ENCODE measurements around the gene CBL. TPM values are rescaled to one million over a fixed set of nuclear protein-coding genes. Genes with fewer than 3 reads are reported as not detected.
"Not testable (repeated sequence)": the region's sequence is repeated elsewhere in the genome, so short reads cannot be mapped to it uniquely, and the experiment has no call there.

CBL gene
- total RNA-seq, 1 experiment from 2014 or later, result 9.1 TPM

DNA sequence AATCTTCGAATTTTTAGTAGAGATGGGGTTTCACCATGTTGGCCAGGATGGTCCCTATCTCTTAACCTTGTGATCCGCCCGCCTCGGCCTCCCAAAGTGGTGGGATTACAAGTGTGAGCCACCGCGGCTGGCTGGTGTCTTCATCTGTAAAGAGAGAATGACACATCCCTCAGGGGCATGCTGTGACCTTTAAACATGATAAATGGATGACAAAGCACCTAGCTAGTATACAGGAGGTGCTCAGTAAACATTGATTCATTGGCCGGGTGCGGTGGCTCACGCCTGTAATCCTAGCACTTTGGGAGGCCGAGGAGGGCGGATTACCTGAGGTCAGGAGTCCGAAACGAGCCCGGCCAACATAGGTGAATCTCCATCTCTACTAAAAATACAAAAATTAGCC is 14.9 kb upstream of the CBL start:
- not testable (repeated sequence) for H3K4me1 ChIP-seq (replicated peaks); H3K27ac ChIP-seq; DNase-seq (ENCODE audit: low read depth in 1 of 2, low spot score in 2 of 2); H3K27me3 ChIP-seq (replicated peaks); H3K36me3 ChIP-seq; H3K9me3 ChIP-seq (replicated peaks); H3K4me3 ChIP-seq

DNA sequence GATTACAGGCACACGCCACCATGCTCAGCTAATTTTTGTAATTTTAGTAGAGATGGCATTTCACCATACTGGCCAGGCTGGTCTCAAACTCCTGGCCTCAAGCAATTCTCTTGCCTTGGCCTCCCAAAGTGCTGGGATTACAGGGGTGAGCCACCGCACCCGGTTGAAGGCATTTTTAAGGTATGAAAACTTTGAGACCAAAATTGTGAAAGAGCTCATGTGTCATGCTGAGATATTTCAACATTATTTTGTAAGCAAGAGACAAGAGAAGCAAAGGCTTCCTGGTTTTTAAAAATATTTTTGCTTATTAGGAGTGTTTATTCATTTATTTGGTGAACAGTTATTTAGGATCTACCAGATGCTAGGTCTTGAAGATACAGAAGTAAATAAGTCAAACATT is 14.0 kb upstream of the CBL start:
- no peak for DNase-seq (ENCODE audit: low read depth in 1 of 2, low spot score in 2 of 2)
- no peaks in the 10 kb centered on the region for H3K9me3 ChIP-seq (replicated peaks)
- H3K4me1 ChIP-seq (replicated peaks), result no peaks in the 10 kb centered on the region
- H3K27ac ChIP-seq, result no peak overlapping the region
- no peak overlapping the region for H3K4me3 ChIP-seq
- no peaks in the 10 kb centered on the region for H3K27me3 ChIP-seq (replicated peaks)
- no peaks in the 10 kb centered on the region for H3K36me3 ChIP-seq

DNA sequence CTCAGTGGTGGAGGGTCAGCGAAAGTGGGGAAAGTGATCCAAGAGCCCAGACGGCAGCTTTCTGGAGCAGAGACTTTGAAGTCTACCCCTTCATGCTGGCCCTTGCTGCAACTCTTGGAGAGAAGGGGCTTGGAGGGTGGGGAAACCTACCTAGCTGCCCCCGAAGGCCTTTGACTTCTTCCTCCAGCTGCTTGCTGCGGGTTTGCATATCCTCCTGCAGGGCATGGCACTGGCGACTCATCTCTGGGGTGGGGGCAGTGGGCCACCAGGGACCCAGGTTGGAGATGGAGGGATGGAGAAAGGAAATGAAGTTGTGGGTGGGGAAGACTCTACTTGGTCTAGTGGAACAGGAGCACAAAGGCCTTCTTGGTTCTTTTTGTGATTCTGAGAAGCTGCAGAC is 13.1 kb upstream of the CBL start:
- H3K27ac ChIP-seq, result no peak overlapping the region
- no peak overlapping the region for H3K4me3 ChIP-seq
- DNase-seq (ENCODE audit: low read depth in 1 of 2, low spot score in 2 of 2), result no peak
- no peaks in the 10 kb centered on the region for H3K36me3 ChIP-seq
- no peaks in the 10 kb centered on the region for H3K27me3 ChIP-seq (replicated peaks)
- H3K9me3 ChIP-seq (replicated peaks), result no peaks in the 10 kb centered on the region
- H3K4me1 ChIP-seq (replicated peaks), result no peaks in the 10 kb centered on the region

DNA sequence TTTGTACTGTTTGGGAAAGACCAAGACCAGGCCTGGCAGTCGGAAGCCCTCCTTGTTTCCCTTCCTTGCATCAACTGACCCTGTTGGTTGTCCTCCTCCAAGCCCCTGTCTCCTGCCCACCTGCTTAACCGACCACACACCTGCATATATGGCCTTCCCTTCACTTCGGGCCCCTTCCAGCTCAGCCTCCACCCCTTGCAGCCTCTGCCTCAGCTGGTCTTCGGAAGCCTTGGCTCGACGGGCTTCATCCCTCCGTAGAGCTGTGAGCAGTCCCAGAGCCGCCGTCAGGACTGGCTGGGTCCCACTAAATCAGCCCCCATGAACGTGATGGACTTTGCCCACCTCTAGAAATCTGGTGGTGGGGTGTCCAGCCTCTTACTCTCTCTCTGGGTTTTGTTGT is 12.5 kb upstream of the CBL start:
- Histone ChIP-seq H3K4me1 (replicated peaks) (no peaks in the 10 kb centered on the region), H3K9me3 (replicated peaks) (no peaks in the 10 kb centered on the region), H3K27me3 (replicated peaks) (no peaks in the 10 kb centered on the region), H3K4me3 (no peak overlapping the region), H3K36me3 (no peaks in the 10 kb centered on the region), H3K27ac (no peak overlapping the region)
- DNase-seq (ENCODE audit: low read depth in 1 of 2, low spot score in 2 of 2), result no peak

DNA sequence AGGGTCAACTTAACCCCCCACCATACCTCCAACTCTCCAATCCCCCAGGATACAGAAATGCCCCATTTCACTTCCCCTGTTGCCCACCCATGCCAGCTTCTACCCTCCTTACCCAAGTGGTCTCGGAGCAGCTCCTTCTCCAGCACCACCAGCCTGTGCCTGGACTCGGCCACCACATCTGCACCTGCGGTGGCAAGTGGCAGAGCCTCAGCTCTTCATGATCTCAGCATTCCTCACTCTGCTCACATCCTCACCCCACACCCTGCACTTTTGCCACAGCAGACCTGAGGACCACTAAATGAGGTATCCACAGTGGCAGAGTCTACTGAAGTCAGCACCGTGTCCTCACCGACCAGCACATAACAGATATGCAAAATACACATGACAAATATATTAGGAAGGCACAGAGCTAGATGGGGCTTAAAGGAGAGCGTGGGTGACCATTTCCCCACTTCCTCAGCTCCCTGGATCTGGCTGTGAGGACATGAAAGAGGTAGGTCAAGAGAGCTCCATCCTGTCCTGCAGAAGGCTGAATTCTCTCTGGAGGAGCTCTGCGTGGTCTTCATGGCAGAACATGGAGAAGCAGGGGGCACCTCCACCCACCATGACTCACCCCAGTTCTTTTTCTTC is 11.2 kb upstream of the CBL start:
- no peaks in the 10 kb centered on the region for H3K27me3 ChIP-seq (replicated peaks)
- no peak overlapping the region for H3K27ac ChIP-seq
- DNase-seq (ENCODE audit: low read depth in 1 of 2, low spot score in 2 of 2), result no peak

DNA sequence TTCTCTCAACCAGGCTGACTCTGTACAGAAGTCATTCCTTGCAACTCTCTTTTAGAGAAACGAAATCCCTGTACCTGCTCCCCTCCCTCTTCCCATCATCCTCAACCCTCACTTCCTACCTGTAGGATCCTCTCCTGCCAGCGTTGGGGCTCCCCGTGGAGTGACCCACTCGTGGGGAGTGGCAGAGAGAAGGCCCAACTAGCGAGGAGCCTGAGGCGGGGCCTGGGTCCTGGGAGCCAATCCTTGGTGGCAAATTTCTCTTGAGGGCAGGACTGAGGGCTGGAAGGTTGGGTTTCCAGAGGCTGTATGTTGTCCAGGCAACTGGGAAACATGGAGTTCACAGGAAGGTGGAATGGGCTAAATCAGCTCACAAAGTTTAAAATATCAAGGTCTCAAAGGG is 10.5 kb upstream of the CBL start:
- H3K27ac ChIP-seq, result no peak overlapping the region
- H3K36me3 ChIP-seq, result no peaks in the 10 kb centered on the region
- H3K27me3 ChIP-seq (replicated peaks), result no peaks in the 10 kb centered on the region
- no peak overlapping the region for H3K4me3 ChIP-seq
- H3K4me1 ChIP-seq (replicated peaks), result no peaks in the 10 kb centered on the region
- no peaks in the 10 kb centered on the region for H3K9me3 ChIP-seq (replicated peaks)
- DNase-seq (ENCODE audit: low read depth in 1 of 2, low spot score in 2 of 2), result peak in 1 of 2 experiments; percentile 11

More for the DNA sequence above, 11.2 kb upstream of the CBL start:
- H3K4me1 ChIP-seq (replicated peaks), result no peaks in the 10 kb centered on the region
- H3K36me3 ChIP-seq, result no peaks in the 10 kb centered on the region
- H3K9me3 ChIP-seq (replicated peaks), result no peaks in the 10 kb centered on the region
- no peak overlapping the region for H3K4me3 ChIP-seq

DNA sequence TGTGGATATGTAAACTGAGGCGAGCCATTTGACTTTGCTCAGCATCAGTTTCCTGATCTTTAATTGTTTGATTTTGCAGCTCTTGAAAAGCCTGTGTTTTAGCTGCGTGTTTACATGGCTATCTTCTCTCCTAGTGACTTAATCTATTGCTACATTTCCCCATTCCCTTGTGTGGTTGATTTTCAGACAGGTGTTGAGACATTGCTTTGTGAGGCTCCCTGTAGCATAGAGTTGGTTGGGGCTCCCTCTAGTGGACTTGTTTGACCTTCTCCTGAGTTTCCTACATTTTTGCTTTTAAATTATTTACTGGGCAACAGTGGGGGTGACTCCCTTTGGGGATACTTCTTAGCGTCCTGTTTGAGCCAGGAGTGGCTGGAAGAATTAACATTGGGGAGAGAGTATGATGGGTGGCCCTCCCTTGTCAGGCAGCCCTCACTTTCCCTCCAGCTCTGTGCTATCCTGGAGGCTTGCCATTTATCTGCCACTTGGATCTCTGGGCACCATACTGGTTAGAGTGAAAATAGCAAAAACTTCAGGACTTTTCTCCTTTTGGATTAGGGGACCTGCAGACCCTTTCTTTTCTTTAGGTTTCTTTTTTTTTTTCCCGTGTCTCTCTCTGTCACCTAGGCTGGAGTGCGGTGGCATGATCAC is 9.2 kb upstream of the CBL start:
- no peaks in the 10 kb centered on the region for H3K4me1 ChIP-seq (replicated peaks)
- peak in 1 of 2 experiments; percentile 41 for DNase-seq (ENCODE audit: low read depth in 1 of 2, low spot score in 2 of 2)
- no peaks in the 10 kb centered on the region for H3K27me3 ChIP-seq (replicated peaks)
- no peak overlapping the region for H3K4me3 ChIP-seq
- no peak overlapping the region for H3K27ac ChIP-seq
- no peaks in the 10 kb centered on the region for H3K36me3 ChIP-seq
- no peaks in the 10 kb centered on the region for H3K9me3 ChIP-seq (replicated peaks)

DNA sequence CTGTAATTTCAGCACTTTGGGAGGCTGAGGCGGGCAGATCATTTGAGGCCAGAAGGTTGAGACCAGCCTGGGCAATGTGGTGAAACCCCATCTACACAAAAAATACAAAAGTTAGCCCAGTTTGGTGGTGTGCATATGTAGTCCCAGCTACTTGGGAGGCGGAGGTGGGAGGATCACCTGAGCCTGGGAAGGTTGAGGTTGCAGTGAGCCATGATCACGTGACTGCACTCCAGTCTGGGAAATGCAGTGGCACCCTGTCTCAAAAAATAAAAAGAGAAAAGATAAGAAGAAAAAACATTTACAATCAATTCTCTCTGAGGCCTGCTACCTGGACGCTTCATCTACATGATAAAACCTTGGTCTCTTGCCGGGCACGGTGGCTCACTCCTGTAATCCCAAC is 7.2 kb upstream of the CBL start:
- no peaks in the 10 kb centered on the region for H3K27me3 ChIP-seq (replicated peaks)
- no peaks in the 10 kb centered on the region for H3K4me1 ChIP-seq (replicated peaks)
- H3K27ac ChIP-seq, result no peak overlapping the region
- DNase-seq (ENCODE audit: low read depth in 1 of 2, low spot score in 2 of 2), result no peak
- no peaks in the 10 kb centered on the region for H3K36me3 ChIP-seq
- no peak overlapping the region for H3K4me3 ChIP-seq
- H3K9me3 ChIP-seq (replicated peaks), result no peaks in the 10 kb centered on the region

DNA sequence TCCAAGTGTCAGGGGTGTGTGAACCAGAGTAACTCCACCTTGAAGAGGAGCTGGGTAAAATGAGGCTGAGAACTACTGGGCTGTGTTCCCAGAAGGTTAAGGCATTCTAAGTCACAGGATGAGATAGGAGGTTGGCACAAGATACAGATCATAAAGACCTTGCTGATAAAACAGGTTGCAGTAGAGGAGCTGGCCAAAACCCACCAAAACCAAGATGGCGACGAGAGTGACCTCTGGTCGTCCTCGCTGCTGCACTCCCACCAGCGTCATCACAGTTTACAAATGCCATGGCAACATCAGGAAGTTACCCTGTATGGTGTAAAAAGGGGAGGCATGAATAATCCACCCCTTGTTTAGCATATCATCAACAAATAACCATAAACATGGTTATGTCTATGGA is 4.9 kb upstream of the CBL start:
- not testable (repeated sequence) for H3K36me3 ChIP-seq; H3K4me3 ChIP-seq; H3K9me3 ChIP-seq (replicated peaks); DNase-seq (ENCODE audit: low read depth in 1 of 2, low spot score in 2 of 2); H3K27ac ChIP-seq; H3K4me1 ChIP-seq (replicated peaks); H3K27me3 ChIP-seq (replicated peaks)

DNA sequence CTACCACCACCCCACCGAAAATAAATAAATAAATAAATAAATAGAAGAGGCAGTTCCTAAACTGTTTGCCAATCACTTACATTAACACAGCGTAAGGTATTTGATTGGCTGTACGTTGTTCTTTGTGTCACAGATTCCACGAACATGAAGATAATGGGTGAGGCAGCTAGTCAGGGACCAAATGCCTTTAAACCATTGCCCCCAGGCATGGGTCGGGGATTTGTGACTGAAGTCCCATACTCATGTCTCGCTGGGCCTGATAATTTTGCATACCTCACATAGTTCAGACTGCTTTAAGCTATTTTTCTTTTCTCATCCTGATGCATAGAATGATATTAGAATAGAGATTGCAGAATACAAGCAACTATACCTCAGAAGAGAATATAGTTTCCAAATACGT is 3.6 kb upstream of the CBL start:
- no peaks in the 10 kb centered on the region for H3K27me3 ChIP-seq (replicated peaks)
- peaks cover 3% of the 10 kb centered on the region for H3K36me3 ChIP-seq
- no peak overlapping the region for H3K4me3 ChIP-seq
- no peaks in the 10 kb centered on the region for H3K4me1 ChIP-seq (replicated peaks)
- no peak for DNase-seq (ENCODE audit: low read depth in 1 of 2, low spot score in 2 of 2)
- no peaks in the 10 kb centered on the region for H3K9me3 ChIP-seq (replicated peaks)
- H3K27ac ChIP-seq, result no peak overlapping the region

DNA sequence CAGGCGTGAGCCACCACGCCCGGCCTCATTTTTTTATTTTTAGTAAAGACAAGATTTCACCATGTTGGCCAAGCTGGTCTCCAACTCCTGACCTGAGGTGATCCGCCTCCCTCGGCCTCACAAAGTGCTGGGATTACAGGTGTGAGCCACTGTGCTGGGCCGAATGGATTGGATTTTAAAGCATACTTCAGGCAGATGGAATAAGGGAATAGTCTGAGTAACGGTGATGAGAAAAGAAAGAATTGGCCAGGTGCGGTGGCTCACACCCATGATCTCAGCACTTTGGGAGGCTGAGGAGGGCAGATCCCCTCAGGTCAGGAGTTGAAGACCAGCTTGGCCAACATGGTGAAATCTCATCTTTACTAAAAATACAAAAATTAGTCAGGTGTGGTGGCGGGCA is 2.1 kb upstream of the CBL start:
- H3K4me3 ChIP-seq, result no peak overlapping the region
- DNase-seq (ENCODE audit: low read depth in 1 of 2, low spot score in 2 of 2), result no peak
- no peaks in the 10 kb centered on the region for H3K4me1 ChIP-seq (replicated peaks)
- no peaks in the 10 kb centered on the region for H3K27me3 ChIP-seq (replicated peaks)
- H3K36me3 ChIP-seq, result peaks cover 3% of the 10 kb centered on the region
- no peaks in the 10 kb centered on the region for H3K9me3 ChIP-seq (replicated peaks)
- H3K27ac ChIP-seq, result no peak overlapping the region

DNA sequence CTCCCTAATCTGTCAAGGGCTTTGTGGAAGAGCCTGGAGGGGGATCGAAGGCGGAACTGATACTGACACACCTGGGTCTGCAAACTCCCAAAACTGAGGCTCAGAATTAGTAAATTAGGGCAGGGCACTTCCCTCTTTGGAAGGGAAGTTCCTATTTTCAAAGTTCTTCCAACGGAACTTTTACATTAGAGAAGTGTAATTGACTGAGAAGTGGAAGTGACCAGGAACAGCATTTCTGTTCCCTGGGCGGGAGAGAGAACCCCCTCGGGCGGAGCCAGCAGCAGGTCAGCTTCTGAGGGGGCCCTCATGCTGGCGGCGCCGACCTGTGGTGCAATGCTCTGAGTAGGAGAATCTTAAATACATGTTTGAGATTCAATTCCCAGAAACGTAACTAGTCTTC is 1.1 kb upstream of the CBL start:
- Histone ChIP-seq H3K27ac (no peak overlapping the region), H3K27me3 (replicated peaks) (no peaks in the 10 kb centered on the region), H3K4me3 (no peak overlapping the region), H3K9me3 (replicated peaks) (no peaks in the 10 kb centered on the region), H3K4me1 (replicated peaks) (peaks cover 5% of the 10 kb centered on the region), H3K36me3 (peaks cover 3% of the 10 kb centered on the region)
- no peak for DNase-seq (ENCODE audit: low read depth in 1 of 2, low spot score in 2 of 2)

DNA sequence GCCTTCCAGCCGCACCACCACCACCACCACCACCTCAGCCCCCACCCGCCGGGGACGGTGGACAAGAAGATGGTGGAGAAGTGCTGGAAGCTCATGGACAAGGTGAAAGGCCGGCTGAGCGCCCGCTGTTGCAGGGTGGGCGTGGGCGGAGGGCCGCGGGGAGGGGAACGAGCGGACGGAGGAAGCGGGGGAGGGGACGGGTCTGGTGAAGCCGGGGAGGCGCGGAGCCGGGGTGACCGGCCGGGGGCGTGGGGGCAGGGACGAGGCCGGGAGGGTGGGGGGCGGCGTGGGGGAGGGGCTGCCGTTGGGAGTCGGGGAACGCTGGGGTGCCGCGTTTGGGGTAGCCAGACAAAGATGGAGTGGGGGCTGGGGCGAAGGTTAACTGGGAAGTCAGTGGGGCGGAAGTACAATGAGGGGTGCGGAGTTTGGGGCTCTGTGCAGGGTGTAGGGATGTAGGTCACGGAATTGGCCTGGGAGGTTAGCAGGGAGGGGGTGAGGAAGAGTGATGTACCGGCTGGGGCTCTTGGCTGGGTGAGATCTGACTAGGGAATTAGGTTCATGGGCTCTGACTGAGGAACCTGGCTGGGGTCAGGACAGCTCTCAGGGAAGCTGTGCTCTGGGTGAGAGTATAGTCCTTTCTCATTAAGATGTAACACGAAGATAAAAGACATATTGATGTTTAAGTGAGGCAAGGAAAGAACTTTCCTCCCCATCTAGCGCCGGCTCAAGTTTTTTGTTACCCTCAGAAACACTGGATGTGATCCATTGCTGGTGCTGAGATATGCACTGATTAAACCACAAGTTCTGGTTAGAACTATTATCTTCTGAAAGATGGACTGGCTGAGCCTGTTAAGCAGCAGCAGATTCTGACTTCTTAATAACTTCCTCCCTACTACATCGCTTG is 624 bp downstream of the CBL start:
- peaks cover 6% of the 10 kb centered on the region for H3K4me1 ChIP-seq (replicated peaks)
- H3K27ac ChIP-seq, result peak overlapping the region; percentile 65; the same call in 1 of the 2 replicates
- H3K4me3 ChIP-seq, result peak overlapping the region; percentile 87
- no peaks in the 10 kb centered on the region for H3K27me3 ChIP-seq (replicated peaks)
- DNase-seq (ENCODE audit: low read depth in 1 of 2, low spot score in 2 of 2), result peak; percentile 10 to 44
- peaks cover 3% of the 10 kb centered on the region for H3K36me3 ChIP-seq
- no peaks in the 10 kb centered on the region for H3K9me3 ChIP-seq (replicated peaks)

DNA sequence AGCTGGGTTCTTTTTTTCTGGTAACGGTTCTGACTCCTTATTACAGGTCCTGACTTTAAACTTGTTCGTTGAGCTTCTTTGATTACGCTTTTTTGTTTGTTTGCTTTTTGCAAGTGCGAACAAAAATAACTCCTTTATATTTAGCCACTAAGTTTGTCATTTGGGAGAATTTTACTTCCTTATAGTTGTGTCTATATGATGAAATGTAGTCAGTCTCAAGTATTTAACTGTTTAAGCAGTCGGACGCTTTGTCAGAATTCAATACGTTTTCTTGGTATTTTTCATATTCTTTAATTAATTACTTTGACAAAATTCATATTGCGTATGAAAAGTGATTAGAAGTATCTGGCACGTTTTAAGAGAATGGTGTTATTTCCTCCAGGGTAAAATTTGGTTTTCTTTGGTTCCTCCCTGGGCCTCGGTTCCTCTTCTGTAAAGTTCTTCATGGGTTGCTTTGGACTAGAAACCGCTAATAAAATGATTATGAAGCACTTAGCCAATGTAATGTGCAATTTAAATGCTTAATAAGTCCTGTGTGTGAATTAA is 1.3 kb downstream of the CBL start:
- Histone ChIP-seq H3K27ac (no peak overlapping the region), H3K4me3 (peak overlapping the region; percentile 87)
- DNase-seq (ENCODE audit: low read depth in 1 of 2, low spot score in 2 of 2), result no peak

More for the DNA sequence above, 1.3 kb downstream of the CBL start:
- H3K36me3 ChIP-seq, result peaks cover 3% of the 10 kb centered on the region
- H3K4me1 ChIP-seq (replicated peaks), result peaks cover 6% of the 10 kb centered on the region
- no peaks in the 10 kb centered on the region for H3K27me3 ChIP-seq (replicated peaks)
- H3K9me3 ChIP-seq (replicated peaks), result no peaks in the 10 kb centered on the region
